PC-9 (cell line): ENCODE measurements around the gene MSH5. TPM values are rescaled to one million over a fixed set of nuclear protein-coding genes. Genes with fewer than 3 reads are reported as not detected.

Source experiments
- BruUV-seq: library from RNA; stranded (reverse); fragments of 400-500 nt; replicated peaks from 2 replicates; lab custom pipeline; 2021; lab: Mats Ljungman, UMichigan
- CTCF ChIA-PET: fragments of 300-600 bp; sonication (Branson Sonifier 250); formaldehyde crosslinking; loops from one replicate; lab custom pipeline; 2022; ENCODE audit warnings: antibody characterized with exemption; lab: Charles Lee
- POLR2A ChIA-PET: fragments of 300-600 bp; sonication (Branson Sonifier 250); formaldehyde crosslinking; loops from one replicate; lab custom pipeline; 2022; ENCODE audit warnings: antibody characterized with exemption; ENCODE audit not compliant: unreplicated experiment; lab: Charles Lee
- DNase-seq, 2 experiments: peaks; one replicate each; pipeline versions ENCODE4 v3.0.0 to v3.0.0-alpha.2; 2015 to 2022; ENCODE audit warnings: mixed read lengths in 1 of 2
- H2AFZ ChIP-seq: fragments of 200-600 bp; sonication (generic); 2 replicates; pipeline ENCODE4 v1.8.1; 2017; ENCODE audit warnings: antibody characterized with exemption
- H3F3A ChIP-seq: fragments of 200-600 bp; sonication (generic); 2 replicates; pipeline ENCODE4 v1.8.1; 2017; ENCODE audit warnings: antibody characterized with exemption, mild to moderate bottlenecking, low read depth; ENCODE audit not compliant: insufficient read depth
- H3K27ac ChIP-seq: fragments of 200-600 bp; sonication (generic); 2 replicates; pipeline ENCODE4 v1.6.1; 2016; ENCODE audit warnings: mixed run types
- H3K27me3 ChIP-seq: fragments of 200-600 bp; sonication (generic); 2 replicates; pipeline ENCODE4 v1.6.1; 2016; ENCODE audit warnings: low read depth, mixed run types; ENCODE audit not compliant: insufficient read depth
- H3K36me3 ChIP-seq: fragments of 200-600 bp; sonication (generic); 2 replicates; pipeline ENCODE4 v1.6.1; 2016; ENCODE audit warnings: low read depth, mixed run types
- H3K4me1 ChIP-seq: fragments of 200-600 bp; sonication (generic); replicated peaks from 2 replicates; pipeline ENCODE4 v1.6.1; 2016; ENCODE audit warnings: mixed run types; ENCODE audit not compliant: insufficient read depth
- H3K4me2 ChIP-seq: fragments of 200-600 bp; sonication (generic); 2 replicates; pipeline ENCODE4 v1.6.1; 2017; ENCODE audit warnings: mixed run types
- H3K4me3 ChIP-seq: fragments of 200-600 bp; sonication (generic); 2 replicates; pipeline ENCODE4 v1.6.1; 2016; ENCODE audit warnings: mixed run types
- H3K79me2 ChIP-seq: fragments of 200-600 bp; sonication (generic); 2 replicates; pipeline ENCODE4 v1.6.1; 2017; ENCODE audit warnings: low read depth, mixed run types
- H3K9me2 ChIP-seq: fragments of 200-600 bp; sonication (generic); 2 replicates; pipeline ENCODE4 v1.8.1; 2017; ENCODE audit warnings: mild to moderate bottlenecking; ENCODE audit not compliant: insufficient read depth
- H3K9me3 ChIP-seq: fragments of 200-600 bp; sonication (generic); 2 replicates; pipeline ENCODE4 v1.8.1; 2016; ENCODE audit warnings: low read depth; ENCODE audit not compliant: insufficient read depth
- H4K20me1 ChIP-seq: fragments of 200-600 bp; sonication (generic); 2 replicates; pipeline ENCODE4 v1.8.1; 2017; ENCODE audit not compliant: insufficient read depth
- CTCF ChIP-seq: fragments of 200-600 bp; sonication (generic); conservative IDR thresholded peaks from 2 replicates; pipeline ENCODE4 v1.6.1; 2017; ENCODE audit warnings: mixed run types, antibody characterized with exemption, mild to moderate bottlenecking, moderate library complexity
- EZH2 ChIP-seq: fragments of 200-600 bp; sonication (generic); IDR thresholded peaks from 2 replicates; pipeline ENCODE4 v1.8.0; 2017; ENCODE audit warnings: antibody characterized with exemption, low read depth
- intact Hi-C: fragments of 100-400 bp; cut with micrococcal nuclease; formaldehyde crosslinking; loops from one replicate; pipeline ENCODE4 v1.10.0; 2022; ENCODE audit not compliant: unreplicated experiment
- total RNA-seq: library from RNA; stranded (reverse); gene quantifications from 2 replicates; pipeline ENCODE4 v1.2.3, GENCODE V29; 2021

MSH5 gene
- total RNA-seq, 1 experiment from 2014 or later: 50.0 TPM

DNA sequence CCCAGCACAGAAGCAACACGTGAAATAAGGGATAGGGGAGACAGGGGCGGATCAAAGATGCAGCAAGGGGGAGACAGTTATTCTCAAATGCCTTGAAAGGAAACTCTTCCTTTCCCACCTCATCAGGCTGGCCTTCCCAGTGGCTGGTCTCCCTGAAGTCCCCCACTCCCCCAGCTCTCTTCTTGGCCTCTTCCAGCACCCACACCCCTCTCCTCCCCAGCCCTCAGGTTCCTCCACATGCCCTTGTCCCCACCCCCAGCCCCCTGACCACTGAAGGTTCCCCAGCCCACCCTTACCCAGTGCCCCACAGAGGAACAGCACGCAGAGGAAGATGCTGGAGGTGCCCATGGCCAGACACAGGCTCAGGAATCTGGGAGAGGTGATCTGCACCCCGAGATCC is 26.3 kb upstream of the MSH5 start:
- no peaks in the 10 kb centered on the region for H3K36me3 ChIP-seq
- no peaks in the 10 kb centered on the region for H3K79me2 ChIP-seq
- H3K9me2 ChIP-seq: no peaks in the 10 kb centered on the region
- TF ChIP-seq EZH2 (no peak), CTCF (no peak)
- no peaks in the 10 kb centered on the region for H3K27me3 ChIP-seq
- no peaks in the 10 kb centered on the region for H3K9me3 ChIP-seq
- ChIA-PET POLR2A (no interaction called here), CTCF (no interaction called here)
- H3K4me3 ChIP-seq: no peak overlapping the region
- H3K27ac ChIP-seq: no peak overlapping the region
- intact Hi-C loops: no loop called here
- no peak overlapping the region for H3K4me2 ChIP-seq
- no peak overlapping the region for H2AFZ ChIP-seq
- no TSS peak for BruUV-seq
- peaks cover 8% of the 10 kb centered on the region; the same call in 1 of the 2 replicates for H3F3A ChIP-seq
- DNase-seq: no peak
- no peaks in the 10 kb centered on the region for H4K20me1 ChIP-seq
- H3K4me1 ChIP-seq: peaks cover 14% of the 10 kb centered on the region

DNA sequence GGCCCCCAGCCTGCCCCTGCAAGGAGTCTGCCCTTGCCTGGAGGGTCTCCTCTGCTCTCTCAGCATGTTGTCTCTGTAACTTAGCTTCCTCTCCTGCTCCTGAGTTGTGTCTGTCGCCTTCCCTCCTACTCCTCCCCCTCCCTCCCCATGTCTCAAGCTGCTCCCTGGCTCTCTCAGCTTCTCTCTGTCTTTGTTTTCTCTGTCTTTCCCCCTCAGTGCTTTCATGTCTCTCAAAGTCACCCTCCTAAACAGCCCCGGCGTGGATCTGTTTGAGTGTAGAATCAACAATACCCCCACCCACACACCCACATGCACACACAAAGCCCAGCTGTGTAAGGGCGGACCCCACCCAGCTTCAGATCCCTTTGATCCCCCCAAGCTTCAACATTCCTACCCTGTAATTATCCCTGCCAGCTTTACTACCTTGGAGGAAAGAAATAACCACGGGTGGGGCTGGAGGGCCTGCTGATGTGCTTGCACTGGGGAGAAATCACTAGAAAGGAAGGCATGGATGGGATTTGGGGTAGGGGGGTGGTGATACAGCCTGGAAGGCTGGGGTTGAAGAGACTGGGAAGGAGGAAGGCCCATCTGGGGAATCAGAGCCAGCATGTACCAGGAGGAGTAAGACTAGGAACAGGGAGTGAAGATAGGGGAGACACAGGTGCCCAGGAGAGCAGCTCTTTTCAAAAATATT is 25.7 kb upstream of the MSH5 start:
- no TSS peak for BruUV-seq
- Histone ChIP-seq H3K79me2 (no peaks in the 10 kb centered on the region), H3K4me3 (no peak overlapping the region), H3K9me2 (no peaks in the 10 kb centered on the region), H3K27me3 (no peaks in the 10 kb centered on the region), H3K4me2 (no peak overlapping the region), H2AFZ (peak overlapping the region; percentile 68), H4K20me1 (no peaks in the 10 kb centered on the region), H3K4me1 (peaks cover 20% of the 10 kb centered on the region), H3K36me3 (no peaks in the 10 kb centered on the region), H3F3A (peaks cover 8% of the 10 kb centered on the region; the same call in 1 of the 2 replicates), H3K9me3 (no peaks in the 10 kb centered on the region), H3K27ac (no peak overlapping the region)
- DNase-seq: no peak
- intact Hi-C loops: no loop called here
- TF ChIP-seq EZH2: no peak
- POLR2A ChIA-PET: no interaction called here
- CTCF ChIA-PET: no interaction called here

GRCh38 chr6:31715022-31715958 is 24.5 kb upstream of the MSH5 start, which contains the start of gene LY6G6D:
TSS of gene LY6G6D (plus strand) at chr6:31715348. CDS start at chr6:31715356, 8 bp downstream.
- no peak within 1 kb of the TSS for H3K4me2 ChIP-seq
- peaks cover 32% of the 10 kb centered on the region for H3K4me1 ChIP-seq
- H3K36me3 ChIP-seq: no peaks in the 10 kb centered on the region
- H3K9me2 ChIP-seq: no peaks in the 10 kb centered on the region
- H3F3A ChIP-seq: peaks cover 18% of the 10 kb centered on the region; the same call in 1 of the 2 replicates
- POLR2A ChIA-PET: interaction anchor here (0.6 to 0.7 kb wide), 2 partner anchors 9 to 128 kb away, joined by 11 to 33 read pairs; no protein-coding TSS in a partner anchor
- no peaks in the 10 kb centered on the region for H3K79me2 ChIP-seq
- TF ChIP-seq CTCF (no peak), EZH2 (no peak)
- intact Hi-C loops: no loop called here
- DNase-seq: no peak
- CTCF ChIA-PET: no interaction called here
- H3K4me3 ChIP-seq: no peak within 1 kb of the TSS
- peak within 1 kb of the TSS; percentile 68; the same call in 1 of the 2 replicates for H2AFZ ChIP-seq
- H3K9me3 ChIP-seq: no peaks in the 10 kb centered on the region
- no peak within 1 kb of the TSS for H3K27ac ChIP-seq
- H4K20me1 ChIP-seq: no peaks in the 10 kb centered on the region
- no TSS peak for BruUV-seq
- no peaks in the 10 kb centered on the region for H3K27me3 ChIP-seq
